GM06990 (cell line): ENCODE results near the gene TULP4.

Source experiments
- DNase-seq: peaks from one replicate; pipeline ENCODE4 v3.0.0-alpha.2; 2011; ENCODE audit not compliant: insufficient read length; ENCODE audit errors: extremely low read depth
- H3K27me3 ChIP-seq: replicated peaks from 2 replicates; pipeline ENCODE4 v1.6.0; 2011; ENCODE audit warnings: low read length; ENCODE audit not compliant: control insufficient read depth, insufficient read depth
- H3K36me3 ChIP-seq: 2 replicates; pipeline ENCODE4 v1.5.1; 2011; ENCODE audit warnings: low read length; ENCODE audit not compliant: control insufficient read depth, insufficient read depth
- H3K4me3 ChIP-seq: replicated peaks from 2 replicates; pipeline ENCODE4 v1.5.1; 2011; ENCODE audit warnings: low read depth, mild to moderate bottlenecking, control low read depth, low read length
- CTCF ChIP-seq: IDR thresholded peaks from 2 replicates; pipeline ENCODE4 v1.5.1; 2011; ENCODE audit warnings: low read length, control low read depth, mild to moderate bottlenecking, inconsistent platforms; ENCODE audit not compliant: insufficient read depth, poor library complexity, severe bottlenecking

The TULP4 gene

GRCh38 chr6:158539881-158540280 lies 227.6 kb downstream of the TULP4 start:
- no peaks in the 10 kb centered on the region; the same call in 1 of the 2 replicates for H3K27me3 ChIP-seq
- H3K4me3 ChIP-seq = no peak overlapping the region
- DNase-seq = no peak
- H3K36me3 ChIP-seq = no peaks in the 10 kb centered on the region
- TF ChIP-seq CTCF = no peak

- Histone ChIP-seq H3K27me3 (no peaks in the 10 kb centered on the region), H3K36me3 (no peaks in the 10 kb centered on the region), H3K4me3 (no peak overlapping the region)
- no peak for TF ChIP-seq CTCF
- DNase-seq = no peak
Measured at GRCh38 chr6:158543606-158544185, 231.4 kb downstream of the TULP4 start.

- no peak overlapping the region for H3K4me3 ChIP-seq
- TF ChIP-seq CTCF = no peak
- H3K36me3 ChIP-seq = no peaks in the 10 kb centered on the region
- no peak for DNase-seq
- no peaks in the 10 kb centered on the region for H3K27me3 ChIP-seq
Measured at GRCh38 chr6:158544428-158544827, 232.2 kb downstream of the TULP4 start.

- DNase-seq = no peak
- H3K27me3 ChIP-seq = no peaks in the 10 kb centered on the region
- no peak overlapping the region for H3K4me3 ChIP-seq
- TF ChIP-seq CTCF = no peak
- H3K36me3 ChIP-seq = no peaks in the 10 kb centered on the region
Measured at GRCh38 chr6:158545043-158545966, 233.0 kb downstream of the TULP4 start.

- no peak for DNase-seq
- no peaks in the 10 kb centered on the region for H3K27me3 ChIP-seq
- no peak overlapping the region for H3K4me3 ChIP-seq
- H3K36me3 ChIP-seq = no peaks in the 10 kb centered on the region
- TF ChIP-seq CTCF = no peak
Measured at GRCh38 chr6:158548418-158549161, 236.3 kb downstream of the TULP4 start.
